Measurements from ENCODE around the gene BOC. TPM values are rescaled to one million over a fixed set of nuclear protein-coding genes. Genes with fewer than 3 reads are reported as not detected.

BOC gene
- total and polyA plus RNA-seq, 2 of the 8 experiments (the other 6 are each of a cell fraction or from before 2014, with no cell fraction given) = 6.9 to 9.3 TPM

GRCh38 chr3:113200351-113200750 is 11.0 kb upstream of the BOC start (continued):
- TF ChIP-seq MAX (IDR thresholded peaks at IDR 0.05) (no peak), JUND (IDR thresholded peaks at IDR 0.05; ENCODE audit: low read length) (no peak)
